ENCODE data around the gene CHID1. TPM values are rescaled to one million over a fixed set of nuclear protein-coding genes. Genes with fewer than 3 reads are reported as not detected.

CHID1 gene
- total and polyA plus RNA-seq, 2 of the 8 experiments (the other 6 are each of a cell fraction or from before 2014, with no cell fraction given) = 81.2 to 88.5 TPM

GRCh38 chr11:868802-869201 is 41.8 kb downstream of the CHID1 start (continued):
- TF ChIP-seq E2F6 (IDR thresholded peaks at IDR 0.05) (no peak), KDM5A (IDR thresholded peaks at IDR 0.05; ENCODE audit: low read length) (no peak), FOSL1 (IDR thresholded peaks at IDR 0.05; ENCODE audit: insufficient read depth, low read depth, low read length) (no peak)
